Amygdala (tissue), 56 donors: ENCODE results near the gene PI4KA.

Source experiments
- DNase-seq, 56 donors: peaks; one replicate each; lab custom pipeline; 2025; lab: John Stamatoyannopoulos, UW

PI4KA gene

DNA sequence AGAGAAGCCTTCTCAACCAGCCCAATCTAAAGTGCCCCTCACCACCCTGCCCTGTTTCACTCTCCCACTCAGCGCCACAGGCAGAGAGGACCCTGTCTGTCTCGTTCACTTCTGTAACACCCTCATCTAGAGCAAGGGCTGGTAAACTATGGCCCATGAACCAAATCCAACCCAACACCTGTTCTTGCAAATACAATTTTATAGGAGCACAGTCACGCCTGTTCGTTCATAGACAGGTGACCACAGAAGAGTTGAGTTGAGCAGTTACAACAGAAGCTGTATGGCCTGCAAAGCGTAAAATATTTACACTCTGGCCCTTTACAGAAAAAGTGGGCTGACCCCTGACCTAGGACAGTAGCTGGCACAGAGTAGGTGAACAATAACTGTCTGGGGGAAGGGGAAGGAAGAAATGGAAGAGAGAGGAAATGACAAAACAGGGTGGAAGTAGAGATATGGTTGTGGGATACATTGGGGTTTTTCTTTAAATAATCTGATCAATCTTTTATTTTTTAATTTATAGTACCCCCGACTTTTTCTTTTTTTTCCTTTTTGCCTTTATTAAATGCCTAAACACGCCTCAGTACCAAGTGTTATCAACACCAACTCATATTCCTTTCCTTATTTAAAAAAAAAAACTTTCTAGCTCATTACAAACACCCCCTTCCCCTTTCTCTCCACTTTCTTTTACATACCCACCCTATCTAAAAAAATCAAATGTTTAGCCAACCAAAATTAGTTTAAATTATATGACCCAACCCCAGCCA, 63.8 kb downstream of the PI4KA start:
- DNase-seq = no peak

DNA sequence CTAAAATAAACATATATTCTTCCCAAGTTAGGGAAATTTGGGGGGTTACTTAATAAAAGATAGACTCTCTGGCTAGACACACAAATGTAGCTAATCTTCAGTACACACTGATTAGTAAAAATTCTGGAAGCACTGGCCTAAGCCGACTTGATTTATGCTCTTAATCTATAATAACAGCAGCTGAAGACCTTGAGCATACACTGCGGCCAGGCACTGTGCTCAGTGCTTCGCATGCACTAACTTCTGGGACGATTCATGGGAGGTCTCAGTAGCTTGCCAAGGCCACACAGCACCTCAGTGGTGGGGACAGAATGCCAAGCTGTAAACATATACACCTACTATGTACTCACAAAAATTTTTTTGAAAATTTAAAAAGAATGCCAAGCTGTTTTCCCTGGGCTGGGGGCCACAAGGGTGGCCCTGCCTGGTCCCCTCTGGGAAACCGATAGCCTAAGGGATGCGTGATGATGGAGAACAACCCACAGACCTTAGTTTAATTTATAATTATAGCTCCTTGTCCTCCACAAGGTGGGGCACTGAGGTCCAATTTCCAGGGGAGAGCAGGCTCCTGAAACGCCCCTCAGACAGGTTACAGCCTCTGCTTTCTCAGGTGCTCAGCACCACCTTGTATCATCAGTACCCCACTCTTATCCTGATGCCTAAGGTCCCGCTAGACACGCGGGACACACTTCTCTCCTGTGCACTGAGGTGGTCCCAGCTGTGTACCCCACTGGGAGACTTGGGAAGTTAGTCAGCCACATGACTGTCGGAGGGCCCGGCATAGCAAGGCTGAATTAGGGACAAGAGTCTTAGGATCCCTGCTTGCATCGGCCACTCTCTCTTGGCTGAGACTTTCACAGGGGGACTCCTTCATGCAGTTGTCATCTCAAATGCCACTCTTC, 64.6 kb downstream of the PI4KA start:
- no peak for DNase-seq

DNA sequence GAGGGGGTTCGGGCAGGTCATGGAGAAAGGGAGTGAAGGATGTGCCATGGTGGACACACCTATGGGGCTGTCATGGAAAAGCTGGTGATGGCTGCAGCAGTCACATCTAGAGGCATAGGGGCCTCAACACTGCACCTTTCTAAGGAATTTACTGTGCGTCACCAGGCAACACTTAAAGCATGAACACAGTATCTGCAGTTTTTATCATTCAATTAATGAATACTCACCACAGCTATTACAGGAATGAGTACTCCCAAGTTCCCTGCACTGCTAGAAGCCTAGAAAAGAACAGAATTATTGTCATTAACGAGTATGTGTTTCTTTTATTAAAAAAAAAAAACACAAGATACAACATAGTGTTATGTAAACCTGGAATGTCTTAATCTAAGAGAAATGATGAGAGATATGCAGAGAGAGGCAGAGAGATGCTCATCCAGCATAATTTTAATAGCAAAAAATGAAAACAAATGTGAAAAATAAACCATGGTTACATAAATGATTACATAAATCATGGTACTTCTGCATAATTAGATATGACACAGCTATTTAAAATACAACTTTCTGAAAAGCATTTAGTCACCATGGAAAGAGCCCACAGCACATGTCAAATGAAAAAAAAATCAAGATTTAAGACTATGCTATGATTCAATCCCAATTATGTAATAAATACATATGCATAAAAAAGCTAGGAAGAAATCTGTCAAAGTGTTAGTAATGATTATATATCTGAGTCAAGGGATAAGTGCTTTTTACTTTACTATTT, 65.5 kb downstream of the PI4KA start:
- no peak for DNase-seq

DNA sequence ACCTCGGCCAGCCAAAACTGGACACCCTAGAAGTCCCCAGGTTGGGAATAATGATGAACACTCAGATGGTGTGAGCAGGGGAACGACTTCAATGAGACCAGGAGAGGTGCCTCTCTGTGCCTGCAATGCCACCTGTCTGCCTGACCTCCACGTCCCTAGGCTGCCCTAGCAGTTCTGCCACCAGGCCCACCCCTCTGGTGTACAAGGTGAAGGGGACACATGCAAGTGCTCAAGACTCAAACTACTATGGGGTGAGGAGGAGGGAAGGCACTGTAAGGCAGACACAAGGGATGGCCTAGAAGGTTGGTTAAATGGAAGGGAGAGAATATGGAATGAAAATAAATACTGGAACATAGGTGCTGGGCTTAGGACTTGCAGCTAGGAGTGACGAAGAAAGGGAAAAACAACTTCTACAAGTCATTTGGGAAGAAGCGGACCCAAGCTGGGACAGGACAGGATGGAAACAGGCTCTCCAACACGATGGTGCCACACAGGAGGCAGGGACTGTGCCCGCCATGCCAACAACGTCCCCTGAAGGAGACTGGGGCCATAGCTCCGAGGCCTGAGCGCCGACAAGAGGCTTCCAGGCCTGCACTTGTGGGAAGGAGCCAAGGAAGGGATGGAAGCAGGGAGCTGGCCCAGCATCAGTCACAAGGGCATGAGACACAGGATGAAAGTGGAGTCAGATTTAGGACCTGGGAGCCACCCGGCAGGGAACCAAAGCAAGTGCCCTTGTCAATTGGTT, 66.2 kb downstream of the PI4KA start:
- no peak for DNase-seq

DNA sequence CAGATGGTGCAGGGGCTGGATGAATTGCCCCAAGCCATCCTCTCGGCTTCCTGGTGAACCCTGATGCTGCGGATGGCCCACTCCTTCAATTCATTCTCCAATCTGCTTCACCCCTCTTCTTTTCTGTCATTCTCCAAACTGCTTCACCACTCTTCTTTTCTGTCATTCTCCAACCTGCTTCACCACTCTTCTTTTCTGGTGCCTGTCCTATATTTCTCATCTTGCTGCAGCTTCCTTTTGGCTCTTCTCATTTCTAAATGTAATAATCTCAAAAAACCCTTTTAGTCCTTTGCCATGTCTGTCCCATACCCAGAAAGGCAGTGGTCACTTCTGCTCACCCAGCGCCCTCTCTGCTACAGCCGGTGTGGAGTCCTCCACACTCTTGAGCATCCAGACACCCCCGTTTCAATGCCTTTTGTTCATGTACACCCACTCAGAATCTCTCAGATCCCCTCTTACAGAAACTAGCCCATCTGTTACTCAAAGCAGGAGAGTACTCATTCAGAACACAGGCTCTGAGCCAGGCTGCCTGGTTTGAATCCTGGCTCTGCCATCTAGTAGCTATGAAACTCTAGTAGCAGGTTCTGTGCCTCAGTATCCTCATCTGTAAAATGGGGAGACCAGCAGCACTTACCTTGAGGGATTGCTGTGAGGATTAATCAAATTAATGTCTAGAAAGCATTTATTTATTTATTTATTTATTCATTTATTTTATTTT, 69.8 kb downstream of the PI4KA start:
- DNase-seq = peak in 1 of 56 donors; percentile 10

DNA sequence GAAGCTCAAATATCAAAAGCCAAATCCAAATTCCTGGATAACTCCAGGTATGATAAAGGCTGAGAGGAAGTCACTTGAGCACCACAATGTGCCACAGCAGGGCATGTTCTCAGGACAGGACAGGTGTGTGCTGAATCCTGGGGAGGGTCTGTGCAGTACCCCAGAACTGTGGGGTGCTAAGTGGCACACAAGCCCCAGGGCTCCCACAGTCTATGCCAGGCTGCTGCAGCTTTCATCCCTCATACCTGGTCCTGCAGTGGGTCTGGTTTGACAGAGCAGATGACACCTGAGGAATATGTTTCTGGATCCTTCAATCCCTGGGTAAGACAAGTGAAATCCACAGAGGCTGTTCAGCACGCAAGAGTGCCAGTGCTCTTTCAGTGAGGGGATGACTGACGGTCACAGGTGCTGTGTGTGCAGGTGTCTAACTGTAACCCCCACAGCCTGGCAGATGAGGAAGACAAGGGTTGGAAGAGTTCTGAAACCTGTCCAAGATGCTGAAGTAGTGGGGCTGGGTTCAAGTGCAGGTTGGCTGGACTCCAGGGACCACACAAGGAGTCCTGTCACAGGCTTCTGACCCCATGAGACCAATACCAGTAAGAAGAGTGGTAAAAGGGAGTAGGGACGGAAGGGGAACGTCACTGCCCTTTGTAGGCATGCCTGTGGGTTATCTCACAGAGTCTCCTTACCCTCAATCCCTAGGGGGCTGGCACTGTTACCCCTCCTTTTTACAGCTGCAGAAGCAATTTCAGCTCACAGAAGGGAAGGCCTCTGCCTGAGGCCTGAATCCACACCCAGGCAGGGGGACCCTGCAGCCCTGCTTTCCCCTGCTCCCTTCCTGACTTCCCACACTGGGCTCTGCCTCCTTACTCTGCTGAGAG, 70.6 kb downstream of the PI4KA start:
- no peak for DNase-seq

DNA sequence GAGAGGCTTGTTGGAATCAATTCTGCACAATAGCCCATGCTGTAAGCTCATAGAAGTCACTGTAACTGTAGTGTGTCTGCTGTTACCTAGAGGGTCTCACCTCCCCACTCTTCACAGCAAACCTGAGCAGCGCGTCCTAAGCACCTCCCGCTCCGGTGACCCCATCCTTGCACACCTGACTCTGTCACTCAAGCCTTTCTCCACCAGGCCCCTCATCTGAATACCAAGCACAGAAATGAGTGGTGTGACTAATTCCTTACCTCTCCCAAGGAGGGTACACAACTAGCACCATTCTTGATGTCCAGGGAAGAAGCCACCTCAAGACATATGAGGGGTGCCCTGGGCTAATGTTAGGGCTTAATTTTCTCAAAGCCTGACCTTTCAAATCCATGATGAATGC, 71.4 kb downstream of the PI4KA start:
- no peak for DNase-seq

DNA sequence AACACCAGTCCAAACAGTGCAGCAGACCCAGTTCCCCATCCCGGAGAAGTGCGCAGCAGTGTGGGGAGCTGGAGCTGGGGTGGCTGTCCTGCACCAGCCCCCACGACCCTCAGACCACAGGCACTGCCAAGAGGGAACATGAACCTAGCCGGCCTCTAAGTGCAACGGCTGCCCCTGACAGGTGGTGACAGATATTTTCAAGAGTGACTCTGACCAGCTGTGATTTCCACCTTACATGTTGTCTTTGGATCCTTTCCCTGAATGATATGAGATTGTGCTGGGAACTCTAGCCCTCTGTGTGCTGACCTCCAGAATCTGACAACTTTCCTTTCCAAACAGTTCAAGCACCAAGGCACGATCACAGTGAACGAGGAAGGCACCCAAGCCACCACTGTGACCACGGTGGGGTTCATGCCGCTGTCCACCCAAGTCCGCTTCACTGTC, 72.1 kb downstream of the PI4KA start:
- DNase-seq = no peak

DNA sequence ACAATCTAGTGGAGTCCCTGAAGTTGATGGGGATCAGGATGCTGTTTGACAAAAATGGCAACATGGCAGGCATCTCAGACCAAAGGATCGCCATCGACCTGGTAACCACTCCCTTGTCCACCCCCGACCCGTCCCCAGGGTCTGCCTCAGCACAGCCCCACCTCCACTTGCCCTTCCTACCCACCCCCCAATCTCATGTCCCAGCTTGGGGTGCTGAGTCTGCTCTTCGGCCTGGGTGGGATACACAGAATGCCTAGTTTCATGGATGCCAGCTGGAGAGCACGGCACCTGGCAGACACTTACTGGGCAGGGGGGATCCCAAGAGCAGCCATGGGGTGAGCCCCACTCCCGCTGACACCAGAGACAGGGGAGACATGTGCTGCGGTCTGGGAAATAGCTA, 72.6 kb downstream of the PI4KA start:
- no peak for DNase-seq

DNA sequence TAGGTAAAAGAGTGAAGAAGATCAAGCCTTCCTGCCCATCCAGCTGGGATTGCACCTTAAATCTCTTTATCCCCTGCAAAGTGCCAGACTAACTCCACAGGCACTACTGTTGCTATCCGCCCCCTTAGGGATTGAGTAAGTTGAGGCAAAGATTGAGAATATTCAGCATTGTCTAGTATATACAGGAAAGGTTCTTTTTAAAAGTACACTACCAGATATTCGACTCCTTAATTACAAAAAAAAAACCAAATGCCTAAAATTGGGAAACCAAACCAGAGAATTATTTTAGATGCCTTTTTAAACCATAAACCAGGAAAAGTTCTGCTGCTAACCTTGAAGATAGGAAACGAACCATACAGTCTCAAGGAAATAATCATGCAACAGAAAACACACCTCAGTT, 73.2 kb downstream of the PI4KA start:
- no peak for DNase-seq

DNA sequence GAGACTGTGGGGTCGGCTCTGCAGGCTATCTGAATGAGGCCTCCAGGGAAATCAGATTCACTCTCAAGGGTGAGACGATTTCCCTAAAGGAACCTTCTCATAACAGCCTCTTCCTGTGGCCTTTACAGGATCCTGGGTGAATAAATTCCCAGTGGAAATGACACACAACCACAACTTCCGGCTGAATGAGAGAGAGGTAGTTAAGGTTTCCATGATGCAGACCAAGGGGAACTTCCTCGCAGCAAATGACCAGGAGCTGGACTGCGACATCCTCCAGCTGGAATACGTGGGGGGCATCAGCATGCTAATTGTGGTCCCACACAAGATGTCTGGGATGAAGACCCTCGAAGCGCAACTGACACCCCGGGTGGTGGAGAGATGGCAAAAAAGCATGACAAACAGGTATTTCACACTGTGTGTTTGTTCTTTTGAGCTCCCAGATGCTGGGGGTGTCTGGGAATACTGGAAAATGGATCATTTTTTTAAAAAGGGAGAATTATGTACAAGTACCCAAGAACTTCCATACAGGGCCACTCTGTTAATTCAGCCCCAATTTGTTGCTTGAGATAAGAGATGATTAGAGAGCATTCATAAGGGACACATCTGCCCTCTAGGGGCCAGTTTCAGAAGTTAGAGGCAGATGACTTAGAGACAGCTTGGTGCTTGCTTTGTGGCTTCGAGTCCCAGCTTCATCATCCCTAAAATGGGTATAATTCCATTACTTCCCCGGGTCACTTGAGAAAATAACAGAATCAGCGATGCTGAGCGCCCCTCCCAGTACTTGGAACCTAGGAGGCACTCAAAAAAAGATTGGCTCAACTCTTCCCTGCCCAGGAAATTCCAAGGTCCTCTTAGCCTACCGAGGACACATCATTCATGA, 74.5 kb downstream of the PI4KA start:
- peak in 11 of 56 donors; percentile 7 to 69 (median 26) for DNase-seq

DNA sequence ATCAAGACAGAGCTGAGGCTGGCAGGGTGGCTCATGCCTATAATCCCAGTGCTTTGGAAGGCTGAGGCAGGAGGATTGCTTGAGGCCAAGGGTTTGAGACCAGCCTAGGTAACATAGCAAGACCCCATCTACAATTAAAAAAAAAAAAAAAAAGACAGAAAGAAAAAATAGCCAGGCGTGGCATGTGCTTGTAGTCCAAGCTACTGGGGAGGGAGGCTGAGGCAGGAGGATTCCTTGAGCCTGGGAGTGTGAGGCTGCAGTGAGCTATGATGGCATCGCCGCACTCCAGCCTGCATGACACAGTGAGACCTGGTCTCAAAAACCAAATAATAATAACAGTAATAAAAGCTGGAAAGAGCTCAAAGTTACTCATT, 75.3 kb downstream of the PI4KA start:
- no peak for DNase-seq

DNA sequence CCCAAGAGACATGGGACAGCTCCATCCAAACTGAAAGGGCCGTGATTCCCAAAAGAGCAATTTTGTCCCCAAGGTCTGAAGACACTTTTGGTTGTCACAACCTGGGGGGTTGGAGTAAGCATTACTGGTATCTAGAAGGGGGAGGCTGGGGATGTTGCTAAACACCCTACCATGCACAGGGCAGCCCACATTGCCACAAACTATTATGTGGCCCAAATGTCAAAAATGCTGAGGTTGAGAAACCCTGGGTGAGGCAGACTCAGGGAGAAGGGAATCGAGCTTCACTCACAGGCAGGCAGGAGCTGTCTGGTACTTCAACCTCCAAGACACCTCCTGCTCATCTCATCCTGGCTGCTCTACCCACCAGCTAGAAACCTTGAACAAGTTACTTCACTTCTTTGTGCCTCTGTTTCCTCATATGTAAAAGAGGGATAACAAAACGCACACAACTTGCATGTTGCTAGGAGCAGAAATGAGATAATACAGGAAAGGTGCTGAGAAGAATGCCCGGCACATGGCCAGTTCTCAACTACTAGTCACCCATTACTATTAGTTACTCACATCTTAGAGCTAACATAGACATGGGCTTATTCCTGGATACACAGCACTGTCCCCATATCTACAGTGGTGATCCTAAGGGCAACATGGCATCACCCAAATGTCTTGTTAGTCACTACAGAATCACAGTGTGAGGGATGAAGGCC, 75.9 kb downstream of the PI4KA start:
- no peak for DNase-seq

DNA sequence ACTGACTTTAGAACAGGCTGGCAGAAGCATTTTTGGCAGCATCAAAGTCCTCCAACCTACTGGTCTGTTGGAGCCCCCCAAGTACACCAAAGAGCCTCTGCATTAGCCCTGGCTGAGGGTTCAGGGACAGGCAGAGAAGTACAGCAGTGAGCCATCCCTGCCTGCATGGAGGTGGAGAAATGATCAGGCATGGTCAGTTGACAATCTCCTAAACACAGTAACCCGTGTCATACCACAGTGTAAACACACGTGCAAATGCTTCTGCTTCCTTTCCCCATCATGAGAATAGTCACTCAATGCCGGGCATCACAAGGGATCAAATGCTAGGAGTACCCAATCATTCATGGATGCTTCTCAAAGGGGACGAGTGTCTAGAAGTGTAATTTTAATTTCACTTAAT, 76.5 kb downstream of the PI4KA start:
- DNase-seq = no peak

DNA sequence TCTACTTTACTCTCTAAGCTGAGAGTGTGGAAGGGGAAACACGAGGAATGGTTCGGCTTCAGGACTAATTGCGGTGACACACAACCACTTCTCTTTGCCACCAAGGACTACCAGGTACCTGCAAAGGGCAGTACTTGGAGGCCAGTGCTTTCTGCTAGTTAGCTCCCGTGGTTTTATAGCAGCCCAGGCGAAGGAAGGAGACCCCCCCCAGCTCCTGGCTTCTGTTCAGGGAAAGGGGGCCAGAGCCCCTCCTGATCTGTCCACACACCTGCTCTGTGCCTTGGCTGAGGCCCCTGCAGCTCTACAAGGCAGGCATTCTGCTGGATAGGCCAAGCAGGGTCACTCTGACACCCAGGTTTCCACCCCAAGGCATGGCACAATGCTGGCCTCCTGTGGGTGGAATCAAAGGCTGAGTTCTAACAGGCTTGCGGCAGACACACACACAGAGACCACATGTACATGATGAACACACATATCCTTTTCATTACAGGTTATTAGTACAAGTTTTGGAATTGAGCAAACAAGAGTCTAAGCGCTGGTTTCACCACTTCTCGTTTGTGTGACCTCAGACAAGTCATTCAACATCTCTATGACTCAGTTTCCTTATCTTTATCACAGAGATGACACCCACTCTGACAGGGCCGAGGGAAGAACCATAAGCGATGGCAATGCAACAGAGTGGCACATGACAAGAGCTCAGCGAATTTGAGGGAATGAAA, 77.2 kb downstream of the PI4KA start:
- no peak for DNase-seq

DNA sequence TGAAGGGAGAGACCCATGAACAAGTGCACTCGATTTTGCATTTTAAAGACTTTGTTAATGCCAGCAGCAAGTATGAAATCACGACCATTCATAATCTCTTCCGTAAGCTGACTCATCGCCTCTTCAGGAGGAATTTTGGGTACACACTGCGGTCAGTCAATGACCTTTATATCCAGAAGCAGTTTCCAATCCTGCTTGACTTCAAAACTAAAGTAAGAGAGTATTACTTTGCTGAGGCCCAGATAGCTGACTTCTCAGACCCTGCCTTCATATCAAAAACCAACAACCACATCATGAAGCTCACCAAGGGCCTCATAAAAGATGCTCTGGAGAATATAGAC, 78.8 kb downstream of the PI4KA start:
- no peak for DNase-seq
